ENCODE data around the gene UBASH3B.

Gene UBASH3B

DNA sequence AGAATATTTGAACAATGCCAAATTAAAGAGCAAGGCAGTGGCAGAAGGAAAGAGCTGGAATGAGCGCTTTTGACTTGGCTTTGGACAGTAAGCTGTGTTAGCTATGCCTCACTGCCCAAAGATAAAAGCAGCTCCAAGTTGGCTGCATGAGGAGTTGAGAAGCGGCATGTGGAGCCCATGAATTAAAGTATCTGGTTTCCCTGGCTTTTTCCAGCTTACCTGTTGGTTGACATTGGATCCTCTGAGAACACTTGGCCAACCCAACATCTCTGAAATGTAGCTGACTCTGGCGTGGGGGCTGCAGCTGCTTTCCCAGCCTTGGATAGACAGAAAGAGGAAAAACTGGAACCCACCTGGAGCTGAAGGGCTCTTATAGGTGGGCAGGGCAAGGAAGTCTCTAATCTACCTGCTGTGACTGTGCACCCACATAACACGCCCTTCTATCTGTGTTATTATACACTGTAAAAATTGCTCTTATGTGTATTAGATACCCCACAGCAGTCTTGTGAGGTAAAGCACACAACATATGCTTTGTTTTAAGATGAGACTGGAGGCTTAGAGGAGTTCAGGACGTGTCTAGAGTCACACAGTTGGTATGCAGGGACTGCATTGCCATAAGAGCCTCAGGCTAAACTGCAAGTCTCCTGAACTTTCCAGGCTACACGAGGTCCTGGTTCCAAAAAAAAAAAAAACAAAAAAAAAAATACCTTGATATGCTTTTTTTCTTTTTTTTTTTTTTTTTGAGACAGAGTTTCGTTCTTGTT is 5.8 kb downstream of the UBASH3B start:
- no peak overlapping the region for H3K4me3 ChIP-seq (ENCODE audit: low read length in 2 of 2)
- H3K9ac ChIP-seq (ENCODE audit: low read depth in 1 of 2, low read length in 2 of 2), result no peak overlapping the region
- H3K9me3 ChIP-seq (ENCODE audit: control insufficient read depth in 2 of 2, low read length in 2 of 2), result no peaks in the 10 kb centered on the region
- H3K4me1 ChIP-seq (ENCODE audit: control insufficient read depth in 2 of 2, insufficient read depth in 2 of 2, low read length in 2 of 2), result peaks cover 6% of the 10 kb centered on the region in 2 donors
- H3K36me3 ChIP-seq (ENCODE audit: control insufficient read depth in 2 of 2, insufficient read depth in 2 of 2, low read length in 2 of 2), result no peaks in the 10 kb centered on the region
- H3K27ac ChIP-seq (ENCODE audit: low read depth in 2 of 2, low read length in 2 of 2), result no peak overlapping the region
- peaks cover 0 to 4% of the 10 kb centered on the region in 2 donors for H3K27me3 ChIP-seq (ENCODE audit: control insufficient read depth in 2 of 2, insufficient read depth in 2 of 2, low read length in 2 of 2)

DNA sequence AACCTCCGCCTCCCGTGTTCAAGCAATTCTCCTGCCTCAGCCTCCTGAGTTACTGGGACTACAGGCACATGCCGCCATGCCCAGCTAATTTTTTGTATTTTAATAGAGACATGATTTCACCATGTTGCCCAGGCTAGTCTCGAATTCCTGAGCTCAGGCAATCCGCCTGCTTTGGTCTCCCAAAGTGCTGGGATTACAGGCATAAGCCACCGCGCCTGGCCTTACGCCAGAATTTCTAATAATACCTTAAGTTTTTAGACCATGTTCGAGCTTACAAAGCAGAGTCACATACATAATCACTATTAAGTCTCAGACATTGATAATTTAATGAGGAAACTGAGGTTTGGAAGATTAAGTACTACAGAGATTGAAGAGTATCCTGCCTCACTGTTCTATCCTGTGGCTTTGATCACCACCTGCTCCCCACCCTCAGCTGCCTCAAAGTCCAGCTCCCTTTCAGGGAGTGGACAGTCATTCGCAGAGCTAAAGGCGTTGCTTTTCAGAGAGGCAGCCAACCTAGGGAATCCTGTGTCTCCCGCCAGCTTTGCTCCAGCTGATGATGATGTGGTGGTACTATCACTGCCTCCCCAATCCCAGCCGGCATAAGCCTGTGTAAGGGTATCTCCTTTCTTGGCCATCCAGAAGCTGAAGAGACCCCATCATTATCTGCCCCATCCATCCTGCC is 7.7 kb downstream of the UBASH3B start:
- no peaks in the 10 kb centered on the region for H3K9me3 ChIP-seq (ENCODE audit: control insufficient read depth in 2 of 2, low read length in 2 of 2)
- H3K27me3 ChIP-seq (ENCODE audit: control insufficient read depth in 2 of 2, insufficient read depth in 2 of 2, low read length in 2 of 2), result no peaks in the 10 kb centered on the region
- H3K4me3 ChIP-seq (ENCODE audit: low read length in 2 of 2), result no peak overlapping the region
- H3K4me1 ChIP-seq (ENCODE audit: control insufficient read depth in 2 of 2, insufficient read depth in 2 of 2, low read length in 2 of 2), result no peaks in the 10 kb centered on the region
- H3K27ac ChIP-seq (ENCODE audit: low read depth in 2 of 2, low read length in 2 of 2), result no peak overlapping the region
- no peaks in the 10 kb centered on the region for H3K36me3 ChIP-seq (ENCODE audit: control insufficient read depth in 2 of 2, insufficient read depth in 2 of 2, low read length in 2 of 2)
- no peak overlapping the region for H3K9ac ChIP-seq (ENCODE audit: low read depth in 1 of 2, low read length in 2 of 2)

DNA sequence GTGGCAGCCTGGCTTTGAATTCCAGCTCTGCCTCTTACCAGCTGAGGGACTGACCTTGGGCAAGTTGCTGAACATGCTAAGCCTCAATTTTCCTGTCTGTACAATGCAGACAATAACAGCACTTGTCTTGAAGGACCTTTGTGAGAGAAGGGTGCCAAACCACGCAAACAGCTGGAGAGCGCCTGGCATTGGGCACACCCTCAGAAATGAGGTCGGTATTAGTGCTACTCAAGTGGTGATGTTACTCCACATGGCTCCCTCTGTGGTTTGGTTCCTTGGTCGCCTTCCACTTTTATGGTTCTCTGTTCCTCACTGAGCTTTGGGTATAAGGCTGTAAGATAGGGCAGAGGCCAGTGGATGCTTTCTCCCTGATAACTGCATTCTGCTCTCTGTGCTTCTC is 8.2 kb downstream of the UBASH3B start:
- H3K36me3 ChIP-seq (ENCODE audit: control insufficient read depth in 2 of 2, insufficient read depth in 2 of 2, low read length in 2 of 2), result no peaks in the 10 kb centered on the region
- no peaks in the 10 kb centered on the region for H3K4me1 ChIP-seq (ENCODE audit: control insufficient read depth in 2 of 2, insufficient read depth in 2 of 2, low read length in 2 of 2)
- H3K27me3 ChIP-seq (ENCODE audit: control insufficient read depth in 2 of 2, insufficient read depth in 2 of 2, low read length in 2 of 2), result no peaks in the 10 kb centered on the region
- no peaks in the 10 kb centered on the region for H3K9me3 ChIP-seq (ENCODE audit: control insufficient read depth in 2 of 2, low read length in 2 of 2)
- no peak overlapping the region for H3K27ac ChIP-seq (ENCODE audit: low read depth in 2 of 2, low read length in 2 of 2)
- no peak overlapping the region for H3K9ac ChIP-seq (ENCODE audit: low read depth in 1 of 2, low read length in 2 of 2)
- no peak overlapping the region for H3K4me3 ChIP-seq (ENCODE audit: low read length in 2 of 2)

DNA sequence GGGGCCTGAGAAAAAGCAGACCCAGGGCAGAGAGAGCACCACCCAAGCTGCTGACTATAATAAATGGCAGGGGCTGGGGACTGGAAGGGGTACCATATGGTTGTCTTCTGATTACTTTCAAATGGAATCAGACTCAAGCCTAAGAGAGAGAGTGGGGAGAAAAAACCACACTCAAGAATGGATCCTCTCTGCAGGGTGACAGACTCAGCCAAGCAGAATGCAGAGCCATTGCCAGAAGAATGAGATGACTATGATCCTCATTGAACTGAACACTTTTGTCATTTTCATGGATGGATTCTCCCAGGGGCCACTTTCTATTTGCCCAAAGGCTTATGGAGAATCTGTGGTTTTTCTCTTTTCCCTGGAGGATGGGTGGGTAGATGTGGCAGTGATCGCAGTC is 8.7 kb downstream of the UBASH3B start:
- no peaks in the 10 kb centered on the region for H3K9me3 ChIP-seq (ENCODE audit: control insufficient read depth in 2 of 2, low read length in 2 of 2)
- no peak overlapping the region for H3K27ac ChIP-seq (ENCODE audit: low read depth in 2 of 2, low read length in 2 of 2)
- H3K27me3 ChIP-seq (ENCODE audit: control insufficient read depth in 2 of 2, insufficient read depth in 2 of 2, low read length in 2 of 2), result no peaks in the 10 kb centered on the region

DNA sequence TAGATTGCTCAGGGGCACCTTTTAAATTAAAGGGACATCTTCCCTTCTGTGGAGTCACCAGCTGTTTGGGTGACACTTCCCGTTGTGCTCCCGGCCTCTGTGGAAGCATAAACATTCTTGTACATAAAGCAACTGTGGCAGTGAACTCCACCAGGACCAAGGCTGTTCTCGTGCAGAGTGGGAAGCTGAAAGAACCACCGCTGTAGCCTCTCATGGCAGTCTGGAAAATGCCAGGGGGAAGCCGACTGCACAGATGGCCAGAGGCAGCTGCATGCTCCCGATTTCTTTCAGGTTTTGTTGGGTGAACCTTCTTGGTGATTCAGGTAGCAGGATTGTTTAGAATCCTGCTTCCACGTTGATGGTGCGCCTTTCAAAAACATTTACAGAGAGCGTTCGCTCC is 10.3 kb downstream of the UBASH3B start:
- H3K9ac ChIP-seq (ENCODE audit: low read depth in 1 of 2, low read length in 2 of 2), result no peak overlapping the region
- no peaks in the 10 kb centered on the region for H3K4me1 ChIP-seq (ENCODE audit: control insufficient read depth in 2 of 2, insufficient read depth in 2 of 2, low read length in 2 of 2)
- no peaks in the 10 kb centered on the region for H3K27me3 ChIP-seq (ENCODE audit: control insufficient read depth in 2 of 2, insufficient read depth in 2 of 2, low read length in 2 of 2)
- H3K27ac ChIP-seq (ENCODE audit: low read depth in 2 of 2, low read length in 2 of 2), result no peak overlapping the region
- H3K4me3 ChIP-seq (ENCODE audit: low read length in 2 of 2), result no peak overlapping the region
- no peaks in the 10 kb centered on the region for H3K9me3 ChIP-seq (ENCODE audit: control insufficient read depth in 2 of 2, low read length in 2 of 2)
- no peaks in the 10 kb centered on the region for H3K36me3 ChIP-seq (ENCODE audit: control insufficient read depth in 2 of 2, insufficient read depth in 2 of 2, low read length in 2 of 2)

More for the DNA sequence above, 8.7 kb downstream of the UBASH3B start:
- Histone ChIP-seq H3K4me1 (ENCODE audit: control insufficient read depth in 2 of 2, insufficient read depth in 2 of 2, low read length in 2 of 2) (no peaks in the 10 kb centered on the region), H3K36me3 (ENCODE audit: control insufficient read depth in 2 of 2, insufficient read depth in 2 of 2, low read length in 2 of 2) (no peaks in the 10 kb centered on the region), H3K9ac (ENCODE audit: low read depth in 1 of 2, low read length in 2 of 2) (no peak overlapping the region), H3K4me3 (ENCODE audit: low read length in 2 of 2) (no peak overlapping the region)

DNA sequence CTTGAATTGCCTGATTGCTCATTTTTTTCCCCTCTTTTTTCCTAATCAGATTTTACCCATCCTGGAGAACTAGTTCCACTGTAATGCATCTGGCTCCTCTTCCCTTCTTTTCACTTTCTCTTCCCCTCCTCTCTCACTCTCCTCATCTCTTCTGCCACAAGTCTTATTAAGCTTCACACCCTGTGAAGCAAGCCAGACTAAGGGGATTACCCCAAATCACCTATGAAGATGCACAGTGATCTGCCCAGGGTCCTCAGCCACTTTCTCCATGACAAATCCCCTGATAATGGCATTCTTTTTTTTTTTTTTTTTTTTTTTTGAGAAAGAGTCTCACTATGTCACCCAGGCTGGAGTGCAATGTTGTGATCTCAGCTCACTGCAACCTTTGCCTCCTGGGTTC is 11.2 kb downstream of the UBASH3B start:
- no peaks in the 10 kb centered on the region for H3K4me1 ChIP-seq (ENCODE audit: control insufficient read depth in 2 of 2, insufficient read depth in 2 of 2, low read length in 2 of 2)

DNA sequence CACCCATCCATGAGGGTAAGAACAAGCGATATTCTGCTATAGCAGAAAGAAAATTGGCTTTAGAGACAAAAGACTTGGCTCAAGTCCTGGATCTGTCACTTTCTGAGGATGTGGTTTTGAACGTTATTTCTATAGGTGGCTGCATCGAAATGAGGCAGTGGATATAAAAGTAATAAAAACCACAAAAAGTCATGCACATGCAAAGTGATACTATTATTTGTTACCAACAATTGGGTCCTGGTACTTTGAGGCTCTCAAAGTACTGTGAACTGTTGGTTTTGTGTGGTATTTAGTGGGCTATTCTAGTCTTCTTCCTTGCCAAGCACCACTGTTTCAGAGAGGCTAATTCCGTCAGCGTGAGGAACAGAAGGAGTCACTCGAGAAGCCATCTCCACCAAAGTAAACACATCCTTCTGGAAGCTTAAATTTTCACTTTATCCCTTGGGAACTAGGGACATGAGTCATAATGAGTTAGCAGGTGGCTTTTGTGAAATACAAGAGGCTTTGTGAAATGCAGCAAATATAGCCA is 13.1 kb downstream of the UBASH3B start:
- Histone ChIP-seq H3K36me3 (ENCODE audit: control insufficient read depth in 2 of 2, insufficient read depth in 2 of 2, low read length in 2 of 2) (no peaks in the 10 kb centered on the region), H3K4me1 (ENCODE audit: control insufficient read depth in 2 of 2, insufficient read depth in 2 of 2, low read length in 2 of 2) (no peaks in the 10 kb centered on the region), H3K27ac (ENCODE audit: low read depth in 2 of 2, low read length in 2 of 2) (no peak overlapping the region), H3K9me3 (ENCODE audit: control insufficient read depth in 2 of 2, low read length in 2 of 2) (no peaks in the 10 kb centered on the region), H3K4me3 (ENCODE audit: low read length in 2 of 2) (no peak overlapping the region), H3K27me3 (ENCODE audit: control insufficient read depth in 2 of 2, insufficient read depth in 2 of 2, low read length in 2 of 2) (no peaks in the 10 kb centered on the region), H3K9ac (ENCODE audit: low read depth in 1 of 2, low read length in 2 of 2) (no peak overlapping the region)

More for the DNA sequence above, 11.2 kb downstream of the UBASH3B start:
- Histone ChIP-seq H3K27me3 (ENCODE audit: control insufficient read depth in 2 of 2, insufficient read depth in 2 of 2, low read length in 2 of 2) (no peaks in the 10 kb centered on the region), H3K27ac (ENCODE audit: low read depth in 2 of 2, low read length in 2 of 2) (no peak overlapping the region), H3K9me3 (ENCODE audit: control insufficient read depth in 2 of 2, low read length in 2 of 2) (no peaks in the 10 kb centered on the region), H3K9ac (ENCODE audit: low read depth in 1 of 2, low read length in 2 of 2) (no peak overlapping the region), H3K4me3 (ENCODE audit: low read length in 2 of 2) (no peak overlapping the region), H3K36me3 (ENCODE audit: control insufficient read depth in 2 of 2, insufficient read depth in 2 of 2, low read length in 2 of 2) (no peaks in the 10 kb centered on the region)

DNA sequence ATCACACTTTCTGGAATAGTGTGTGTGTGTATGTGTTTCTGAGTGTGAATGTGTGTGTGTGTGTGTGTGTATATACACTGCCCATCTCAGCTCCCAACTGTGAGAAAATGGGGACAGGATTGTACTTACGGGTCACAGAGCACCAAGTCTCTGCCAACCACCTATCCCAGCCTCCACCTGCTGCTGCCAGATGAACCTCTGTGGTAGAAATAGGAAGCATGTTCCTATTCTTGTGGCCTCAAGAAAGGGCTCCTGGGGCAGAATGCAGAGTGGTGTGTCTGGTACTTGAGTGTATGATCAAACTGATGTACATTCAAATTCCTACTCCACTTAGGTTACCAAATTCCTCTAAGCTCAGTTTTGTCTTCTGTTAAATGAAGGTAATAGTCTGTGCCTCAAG is 14.6 kb downstream of the UBASH3B start:
- H3K27me3 ChIP-seq (ENCODE audit: control insufficient read depth in 2 of 2, insufficient read depth in 2 of 2, low read length in 2 of 2), result no peaks in the 10 kb centered on the region
- H3K27ac ChIP-seq (ENCODE audit: low read depth in 2 of 2, low read length in 2 of 2), result no peak overlapping the region
- no peaks in the 10 kb centered on the region for H3K9me3 ChIP-seq (ENCODE audit: control insufficient read depth in 2 of 2, low read length in 2 of 2)
- H3K4me3 ChIP-seq (ENCODE audit: low read length in 2 of 2), result no peak overlapping the region
- no peak overlapping the region for H3K9ac ChIP-seq (ENCODE audit: low read depth in 1 of 2, low read length in 2 of 2)
- H3K36me3 ChIP-seq (ENCODE audit: control insufficient read depth in 2 of 2, insufficient read depth in 2 of 2, low read length in 2 of 2), result no peaks in the 10 kb centered on the region
- H3K4me1 ChIP-seq (ENCODE audit: control insufficient read depth in 2 of 2, insufficient read depth in 2 of 2, low read length in 2 of 2), result peaks cover 0 to 2% of the 10 kb centered on the region in 2 donors

DNA sequence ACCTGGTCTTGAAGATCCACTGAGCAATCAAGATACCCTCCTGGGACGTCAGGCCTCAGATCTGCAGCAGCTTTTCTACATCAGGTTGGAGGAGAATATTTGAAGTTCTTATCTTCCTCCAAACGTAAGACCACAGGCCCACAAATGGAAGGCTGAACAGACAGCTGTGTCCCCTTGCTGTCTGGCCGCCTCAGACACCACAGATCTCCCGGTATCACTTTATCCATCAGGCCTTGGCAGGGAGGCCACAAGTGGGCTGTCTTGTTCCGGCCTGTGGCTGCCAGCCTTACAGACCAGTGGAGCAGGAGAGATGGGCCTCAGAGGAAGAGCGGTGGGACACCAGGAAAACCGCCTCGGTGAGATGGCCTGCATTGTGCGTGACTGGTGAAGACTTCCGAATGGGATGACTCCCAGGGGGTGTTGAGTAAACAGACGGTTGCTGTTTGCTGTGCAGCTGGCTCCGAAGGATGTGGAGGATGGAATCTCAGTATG is 15.9 kb downstream of the UBASH3B start:
- no peak overlapping the region for H3K27ac ChIP-seq (ENCODE audit: low read depth in 2 of 2, low read length in 2 of 2)
- peaks cover 0 to 6% of the 10 kb centered on the region in 2 donors for H3K4me1 ChIP-seq (ENCODE audit: control insufficient read depth in 2 of 2, insufficient read depth in 2 of 2, low read length in 2 of 2)
- H3K9ac ChIP-seq (ENCODE audit: low read depth in 1 of 2, low read length in 2 of 2), result no peak overlapping the region
- H3K27me3 ChIP-seq (ENCODE audit: control insufficient read depth in 2 of 2, insufficient read depth in 2 of 2, low read length in 2 of 2), result no peaks in the 10 kb centered on the region
- no peaks in the 10 kb centered on the region for H3K9me3 ChIP-seq (ENCODE audit: control insufficient read depth in 2 of 2, low read length in 2 of 2)
- H3K36me3 ChIP-seq (ENCODE audit: control insufficient read depth in 2 of 2, insufficient read depth in 2 of 2, low read length in 2 of 2), result no peaks in the 10 kb centered on the region
- no peak overlapping the region for H3K4me3 ChIP-seq (ENCODE audit: low read length in 2 of 2)

DNA sequence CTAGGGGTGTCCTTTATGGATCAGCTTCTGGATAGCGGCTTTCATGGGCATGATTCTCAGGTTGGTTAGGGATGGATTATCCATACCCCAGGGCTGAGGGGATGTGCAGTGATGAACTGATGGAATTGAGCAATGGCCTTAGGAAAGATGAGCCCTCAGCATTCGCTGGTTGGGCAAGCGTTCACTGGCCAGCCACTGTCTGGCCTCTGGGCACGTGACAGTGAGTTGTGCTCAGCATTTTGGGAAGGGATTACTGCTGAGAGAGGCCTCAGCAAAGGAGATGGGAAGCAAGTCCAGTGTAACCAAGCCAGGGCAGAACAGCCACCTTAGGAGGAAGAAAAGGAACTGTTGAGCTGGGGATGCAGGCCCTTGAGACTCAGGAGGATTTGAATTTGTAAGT is 17.4 kb downstream of the UBASH3B start:
- no peaks in the 10 kb centered on the region for H3K36me3 ChIP-seq (ENCODE audit: control insufficient read depth in 2 of 2, insufficient read depth in 2 of 2, low read length in 2 of 2)
- H3K9me3 ChIP-seq (ENCODE audit: control insufficient read depth in 2 of 2, low read length in 2 of 2), result no peaks in the 10 kb centered on the region
- H3K27ac ChIP-seq (ENCODE audit: low read depth in 2 of 2, low read length in 2 of 2), result no peak overlapping the region
- H3K4me3 ChIP-seq (ENCODE audit: low read length in 2 of 2), result no peak overlapping the region
- H3K9ac ChIP-seq (ENCODE audit: low read depth in 1 of 2, low read length in 2 of 2), result no peak overlapping the region
- H3K4me1 ChIP-seq (ENCODE audit: control insufficient read depth in 2 of 2, insufficient read depth in 2 of 2, low read length in 2 of 2), result peaks cover 0 to 6% of the 10 kb centered on the region in 2 donors
- H3K27me3 ChIP-seq (ENCODE audit: control insufficient read depth in 2 of 2, insufficient read depth in 2 of 2, low read length in 2 of 2), result no peaks in the 10 kb centered on the region

Data from mucosa of rectum (tissue), 2 donors.